CD4-positive, alpha-beta T cell treated with Interleukin-6 for 4 hours (primary cell): ENCODE measurements around the gene VSIG10L2.
"Not testable (repeated sequence)": the region's sequence is repeated elsewhere in the genome, so short reads cannot be mapped to it uniquely, and the experiment has no call there.

ENCODE experiments used
- DNase-seq: peaks from one replicate; pipeline ENCODE4 v3.0.0-alpha.2; 2020; ENCODE audit warnings: mixed read lengths

The VSIG10L2 gene

DNA sequence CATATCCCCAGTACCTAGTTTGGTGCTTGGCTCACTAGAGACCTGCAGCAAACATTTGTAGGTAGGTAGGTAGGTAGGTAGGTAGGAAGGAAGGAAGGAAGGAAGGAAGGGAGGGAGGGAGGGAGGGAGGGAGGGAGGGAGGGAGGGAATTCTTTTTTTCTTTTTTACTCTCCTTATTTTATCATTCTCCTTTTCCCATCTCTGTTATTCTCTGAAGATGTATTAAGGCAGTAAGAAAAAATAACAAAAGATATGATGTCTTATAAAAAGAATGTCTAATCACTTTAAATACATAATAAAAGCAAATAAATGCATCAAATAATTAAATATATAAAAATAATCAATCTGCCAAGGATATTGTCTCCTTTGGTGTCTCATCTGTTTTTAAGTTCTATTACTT is 28.4 kb downstream of the VSIG10L2 start:
- DNase-seq, result no peak

DNA sequence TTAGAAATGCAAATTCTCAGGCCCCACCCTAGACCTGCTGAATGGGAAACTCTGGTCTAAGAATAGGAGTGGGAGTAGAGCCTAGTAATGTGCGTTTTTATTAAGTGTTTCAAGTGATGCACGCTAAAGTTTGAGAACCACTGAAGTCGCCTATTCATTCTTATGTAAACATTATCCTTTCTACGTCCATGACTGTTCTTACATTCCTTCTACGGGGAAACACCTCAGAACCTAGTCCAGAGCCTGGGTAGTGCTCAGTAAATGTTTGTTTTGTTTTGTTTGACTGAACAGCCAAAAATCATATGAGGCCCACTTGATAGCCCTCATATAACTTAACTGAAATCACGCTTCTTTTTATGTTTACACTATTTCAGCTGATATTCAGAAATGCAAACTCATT is 29.8 kb downstream of the VSIG10L2 start:
- no peak for DNase-seq

DNA sequence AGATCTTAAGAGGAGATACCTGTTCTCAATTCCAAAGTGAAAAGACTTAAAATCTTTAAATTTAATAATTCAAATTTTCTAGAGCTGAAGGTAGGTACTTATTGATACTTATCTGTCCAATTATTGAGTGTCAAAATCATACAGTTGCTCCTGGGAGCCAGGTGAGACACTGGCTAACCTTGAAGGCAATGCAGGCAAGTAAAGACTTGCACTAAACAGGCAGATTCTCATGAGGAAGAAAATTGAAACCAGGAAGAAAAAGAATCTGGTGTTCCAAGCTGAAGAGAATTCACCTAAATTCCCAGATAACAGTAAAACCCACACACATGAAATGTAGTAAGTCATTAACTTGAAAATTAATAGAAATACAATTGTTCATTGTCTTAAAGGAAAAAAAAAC is 30.3 kb downstream of the VSIG10L2 start:
- DNase-seq, result no peak

DNA sequence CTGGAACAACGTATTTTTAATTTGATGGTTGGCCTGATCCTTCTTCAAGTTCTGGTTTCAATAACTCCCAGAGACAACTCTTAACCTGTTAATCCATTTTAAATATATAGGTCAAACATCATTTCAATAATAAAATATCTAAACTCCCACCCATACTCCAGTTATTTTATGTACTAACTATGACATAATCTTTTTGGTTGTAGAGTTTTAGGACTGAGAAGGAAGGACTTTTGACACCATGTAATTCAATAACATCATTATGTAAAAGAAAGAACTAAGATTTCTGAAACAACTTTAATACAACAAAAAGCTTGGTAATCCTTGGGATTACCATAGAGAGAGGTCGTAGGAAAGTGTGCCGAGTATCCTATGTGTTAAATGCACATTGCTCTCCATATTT is 31.5 kb downstream of the VSIG10L2 start:
- no peak for DNase-seq

DNA sequence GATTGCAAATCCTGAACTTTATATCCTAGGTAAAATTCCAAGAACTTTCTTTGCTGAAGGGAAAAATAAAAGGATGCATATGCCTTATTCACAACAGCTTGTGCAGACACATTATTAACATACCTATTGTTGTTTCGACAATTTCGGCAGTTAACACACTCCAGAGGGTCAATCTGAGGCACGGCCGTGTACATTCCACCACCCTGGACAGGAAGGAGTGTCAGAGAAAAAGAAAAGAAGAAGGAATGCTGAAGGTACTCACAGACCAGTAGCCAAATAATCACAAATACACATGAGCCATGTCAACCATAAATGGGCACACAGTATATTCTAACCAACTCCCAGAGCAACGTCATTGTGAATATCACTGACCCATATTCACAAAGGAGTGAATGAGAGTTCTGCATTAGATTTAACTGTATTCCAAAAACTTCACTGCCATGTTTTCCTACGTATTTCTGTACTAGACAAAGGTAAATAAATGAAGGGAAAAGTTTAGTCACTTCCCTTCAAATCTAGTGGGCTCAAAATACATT is 32.4 kb downstream of the VSIG10L2 start:
- DNase-seq, result no peak

DNA sequence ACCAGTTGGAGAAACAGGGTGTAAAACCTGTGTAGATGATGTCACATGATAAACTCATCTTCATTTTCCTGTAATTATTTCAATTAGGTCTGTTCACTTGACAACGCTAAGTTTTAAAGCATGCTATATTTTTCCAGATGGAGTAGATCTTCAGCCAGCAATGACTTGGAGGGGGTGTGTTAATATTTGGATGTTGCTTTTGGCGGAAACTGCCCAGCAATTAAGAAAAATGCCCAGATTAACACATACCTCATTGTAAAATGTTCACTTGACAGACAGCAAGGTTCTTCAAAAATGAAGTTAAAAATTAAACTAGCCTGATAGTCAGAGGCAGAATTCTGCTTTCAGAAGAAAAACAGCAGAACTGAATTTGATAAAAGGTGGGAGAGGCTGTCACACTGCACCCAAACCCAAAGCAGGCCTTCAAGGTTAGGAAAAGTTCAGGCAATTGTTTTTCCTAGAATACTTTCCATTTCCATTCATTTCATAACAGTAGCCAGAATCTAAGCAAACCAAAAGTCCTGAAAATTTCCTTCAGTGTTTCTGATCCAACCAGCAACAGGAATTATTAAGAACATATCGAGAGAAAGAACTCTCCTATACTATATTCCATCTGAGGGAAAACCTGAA is 33.0 kb downstream of the VSIG10L2 start:
- no peak for DNase-seq

DNA sequence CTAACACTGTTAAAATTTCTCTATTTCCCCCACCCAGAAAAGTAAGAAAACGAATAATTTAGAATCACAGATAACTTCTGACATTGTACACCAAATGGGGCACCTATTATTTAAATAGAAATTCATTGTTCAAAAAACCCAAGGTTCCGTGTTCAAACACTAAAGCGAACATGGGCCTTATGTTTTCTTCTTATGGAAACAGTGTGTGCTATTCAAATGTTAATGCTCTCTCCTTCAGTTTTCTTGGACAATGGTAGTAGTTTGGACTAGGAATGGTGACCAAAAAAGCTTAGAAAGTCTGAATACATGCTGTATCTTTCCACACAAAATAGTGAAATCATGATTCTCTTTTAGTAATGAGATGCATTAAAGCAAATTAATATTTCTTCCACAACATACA is 33.7 kb downstream of the VSIG10L2 start:
- DNase-seq, result no peak

DNA sequence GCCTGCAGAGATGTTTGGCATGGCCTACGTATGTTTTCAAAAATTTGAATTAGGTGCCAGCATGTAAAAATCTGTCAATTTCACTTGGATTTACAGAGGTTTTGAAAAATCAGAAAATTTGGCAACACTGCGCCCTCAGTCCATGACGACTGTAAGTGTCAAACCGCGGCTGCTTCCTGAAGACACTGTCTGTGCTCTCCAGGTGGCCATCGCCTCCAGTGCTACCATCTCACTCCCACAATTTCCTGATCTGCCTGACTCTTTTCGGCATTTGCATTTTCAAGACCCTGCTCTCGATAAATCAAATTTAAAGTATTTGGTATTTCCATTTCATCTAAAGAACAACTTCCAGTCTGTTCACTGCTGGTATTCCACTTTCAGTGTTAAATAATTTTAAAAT is 34.6 kb downstream of the VSIG10L2 start:
- DNase-seq, result no peak

DNA sequence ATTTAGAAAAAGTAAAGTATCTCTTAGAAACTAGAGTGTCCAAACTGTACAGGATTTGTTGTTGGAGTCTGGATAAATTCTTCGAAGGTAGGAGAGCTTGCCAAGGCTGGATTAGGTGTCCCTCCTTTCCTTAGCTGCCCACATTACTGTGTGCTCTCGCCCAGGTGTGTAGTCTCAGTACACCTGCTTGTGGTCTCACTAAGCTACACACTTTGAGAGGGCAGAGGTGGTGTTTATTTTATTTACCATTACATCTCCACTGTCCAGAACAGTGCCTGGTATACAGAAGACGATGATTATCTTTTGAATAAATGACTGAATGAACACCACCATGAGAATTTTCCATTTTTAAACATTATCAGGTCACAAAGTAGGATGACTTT is 36.5 kb downstream of the VSIG10L2 start:
- no peak for DNase-seq

DNA sequence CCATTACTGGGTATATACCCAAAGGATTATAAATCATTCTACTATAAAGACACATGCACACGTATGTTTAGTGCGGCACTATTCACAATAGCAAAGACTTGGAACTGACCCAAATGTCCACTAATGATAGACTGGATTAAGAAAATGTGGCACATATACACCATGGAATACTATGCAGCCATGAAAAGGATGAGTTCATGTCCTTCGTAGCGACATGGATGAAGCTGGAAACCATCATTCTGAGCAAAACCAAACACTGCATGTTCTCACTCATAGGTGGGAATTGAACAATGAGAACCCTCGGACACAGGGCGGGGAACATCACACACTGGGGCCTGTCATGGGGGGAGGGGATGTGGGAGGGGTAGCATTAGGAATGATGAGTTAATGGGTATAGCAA is 40.1 kb downstream of the VSIG10L2 start:
- DNase-seq, result not testable (repeated sequence)

DNA sequence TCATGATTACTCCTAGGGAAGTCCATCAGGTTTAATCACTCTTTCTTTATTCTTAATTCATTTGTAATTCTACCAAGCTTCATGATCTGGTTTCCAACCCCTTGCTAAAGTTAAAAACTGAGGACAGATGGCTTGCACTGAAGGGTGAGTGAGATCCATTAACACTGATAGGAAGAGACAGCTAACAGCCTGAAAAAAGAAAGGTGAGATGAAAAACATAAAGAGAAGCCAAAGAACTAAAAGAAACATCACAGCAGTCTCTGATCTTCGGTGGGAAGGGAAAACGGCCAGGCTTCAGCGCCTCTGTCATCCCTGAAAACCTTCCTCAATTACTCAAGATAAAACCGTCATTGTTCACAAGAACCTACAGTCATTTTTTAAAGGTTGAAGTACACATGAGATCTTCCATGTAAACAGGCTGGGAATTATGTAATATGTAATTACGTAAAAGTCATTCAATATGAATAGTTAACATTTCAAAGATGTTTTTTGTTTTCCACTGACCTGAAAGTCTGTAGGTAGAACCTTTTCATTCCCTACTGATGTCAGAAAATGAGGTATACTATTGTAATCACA is 41.3 kb downstream of the VSIG10L2 start:
- no peak for DNase-seq

DNA sequence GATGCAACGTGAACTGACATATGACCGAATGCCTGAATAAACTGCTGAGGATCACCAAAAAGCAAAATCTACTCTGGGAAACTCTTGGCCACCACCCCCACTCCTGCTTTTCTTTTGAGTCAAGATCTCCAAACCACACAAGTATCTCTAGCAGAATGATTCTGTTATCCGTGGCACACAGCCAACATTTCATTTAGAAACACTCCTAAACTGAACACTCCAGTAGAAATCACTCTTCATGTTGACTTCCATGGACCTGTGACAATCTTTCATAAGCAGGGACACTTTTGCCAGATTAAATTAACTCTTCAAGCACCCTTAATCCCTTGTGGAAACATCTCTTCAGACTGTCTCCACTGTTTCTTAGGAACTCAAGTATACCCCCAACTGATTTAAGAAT is 44.4 kb downstream of the VSIG10L2 start:
- DNase-seq, result no peak

DNA sequence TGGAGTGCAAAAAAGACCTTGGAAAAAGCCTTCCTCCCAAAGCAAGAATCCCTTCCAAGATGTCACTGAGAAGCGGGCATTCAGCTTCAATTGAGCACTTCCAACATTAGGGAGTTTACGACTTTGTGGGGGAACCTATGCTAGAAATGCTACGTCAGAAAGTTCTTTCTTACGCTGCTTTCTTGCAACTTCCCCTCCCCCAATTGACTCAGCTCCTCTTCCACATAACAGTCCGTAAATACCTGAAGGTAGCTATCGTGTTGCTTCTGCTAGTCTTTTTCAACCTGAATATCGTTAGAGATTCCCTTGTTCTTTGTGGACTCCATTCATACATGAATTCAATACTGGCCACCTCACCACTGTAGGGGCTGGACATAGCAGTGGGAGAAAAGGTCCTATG is 47.0 kb downstream of the VSIG10L2 start:
- no peak for DNase-seq

DNA sequence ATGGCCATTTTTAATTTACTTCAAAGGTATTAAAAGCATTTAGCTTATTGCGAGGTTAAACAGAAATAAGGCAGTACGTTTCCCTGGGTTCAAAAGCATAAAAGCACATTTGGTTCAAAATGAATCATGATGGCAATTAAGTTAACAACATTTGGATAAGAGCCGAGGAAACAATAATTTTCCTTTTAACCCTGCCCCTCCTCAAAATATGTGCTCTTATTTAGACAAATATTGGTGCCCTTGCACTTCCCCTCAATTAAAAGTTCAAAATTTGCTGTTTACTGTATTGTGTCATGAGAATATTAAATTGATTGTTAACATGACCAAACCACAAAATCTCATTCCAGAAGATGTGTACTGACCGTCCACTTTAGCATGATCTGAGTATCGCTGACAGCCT is 48.7 kb downstream of the VSIG10L2 start:
- no peak for DNase-seq

DNA sequence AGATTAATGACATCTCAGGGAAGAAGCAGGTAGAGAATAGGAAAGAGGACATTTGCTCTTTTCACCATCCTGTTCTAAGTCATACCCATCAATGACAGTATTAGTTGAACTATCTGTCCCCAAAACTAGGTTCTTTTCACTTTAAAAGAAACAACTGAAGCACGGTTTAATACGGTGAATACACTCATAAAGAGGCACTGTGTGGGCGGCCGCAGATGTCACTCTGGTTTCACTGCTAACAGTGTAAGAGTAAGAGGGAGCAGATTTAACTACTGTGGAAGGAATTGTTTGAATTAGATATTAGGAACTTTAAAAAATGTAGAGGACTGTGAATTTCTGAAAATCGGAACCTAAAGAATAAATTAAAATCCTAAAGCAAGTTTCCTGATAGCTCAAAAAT is 49.5 kb downstream of the VSIG10L2 start:
- DNase-seq, result no peak

DNA sequence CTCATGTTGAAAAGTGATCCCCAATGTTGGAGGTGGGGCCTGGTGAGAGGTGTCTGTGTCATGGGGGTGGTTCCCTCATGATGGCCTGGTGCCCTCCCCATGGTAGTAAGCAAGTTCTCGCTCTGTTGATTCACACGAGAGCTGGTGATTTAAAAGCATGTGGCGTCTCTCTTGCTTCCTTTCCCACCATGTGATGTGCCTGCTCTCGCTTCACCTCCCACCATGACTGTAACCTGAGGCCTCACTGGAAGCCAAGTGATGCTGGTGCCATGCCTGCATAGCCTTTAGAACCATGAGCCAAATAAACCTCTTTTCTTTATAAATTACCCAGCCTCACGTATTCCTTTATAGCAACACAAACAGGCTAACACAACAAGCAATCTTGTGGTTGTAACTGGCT is 52.4 kb downstream of the VSIG10L2 start:
- DNase-seq, result no peak

DNA sequence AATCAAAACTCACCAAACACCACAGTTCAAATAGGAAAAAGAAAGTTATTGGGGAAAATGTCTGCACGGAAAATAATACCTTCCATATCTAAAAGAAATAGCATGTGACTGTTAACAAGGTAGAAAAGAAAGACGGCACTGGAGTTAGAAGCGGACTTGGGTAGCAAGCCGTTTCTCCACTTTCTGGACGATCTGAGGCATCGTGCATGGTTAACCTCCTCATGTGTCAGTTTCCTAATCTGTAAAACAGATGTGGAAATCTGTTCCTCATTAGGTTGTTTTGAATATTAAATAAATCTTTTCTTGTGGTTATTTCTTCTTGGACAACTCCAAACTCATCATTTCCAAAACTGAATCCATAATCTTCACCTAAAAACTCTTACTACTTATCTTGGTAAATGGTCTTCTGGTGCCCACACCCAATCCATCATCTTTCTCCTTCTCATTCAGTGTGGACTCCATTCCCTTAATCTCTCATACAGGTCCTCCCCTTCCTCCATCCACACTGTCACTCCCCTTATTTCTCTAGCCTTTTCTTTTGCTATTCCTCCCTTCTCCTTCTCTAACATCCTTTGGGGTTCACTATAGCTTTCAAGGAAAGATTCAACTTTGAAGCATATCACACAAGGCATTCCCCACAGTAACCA is 53.5 kb downstream of the VSIG10L2 start:
- no peak for DNase-seq

DNA sequence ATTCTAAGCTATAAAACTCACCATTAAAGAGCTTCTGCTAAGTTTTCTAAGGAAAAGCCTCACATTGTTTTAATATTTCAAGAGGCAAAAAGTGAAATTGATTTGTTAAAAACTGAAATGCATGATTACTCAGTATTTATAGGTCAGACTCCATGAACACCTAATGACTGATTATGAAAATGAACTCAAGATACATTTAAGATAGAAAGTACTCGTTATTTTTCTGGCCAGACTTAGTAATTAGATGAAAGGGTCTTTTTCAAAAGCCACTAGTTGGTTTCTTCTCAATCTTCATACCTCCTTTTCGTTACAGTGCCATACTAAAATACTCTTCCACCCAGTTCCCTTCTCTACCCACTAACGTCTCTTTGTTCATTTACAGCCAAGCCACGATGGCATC is 56.3 kb downstream of the VSIG10L2 start:
- DNase-seq, result no peak
